ENCODE data around the gene FILIP1L. TPM values are rescaled to one million over a fixed set of nuclear protein-coding genes. Genes with fewer than 3 reads are reported as not detected.

FILIP1L gene
- total and polyA plus RNA-seq, 2 of the 13 experiments (the other 11 are each of a cell fraction or from before 2014, with no cell fraction given), result 8.1 to 187 TPM

DNA sequence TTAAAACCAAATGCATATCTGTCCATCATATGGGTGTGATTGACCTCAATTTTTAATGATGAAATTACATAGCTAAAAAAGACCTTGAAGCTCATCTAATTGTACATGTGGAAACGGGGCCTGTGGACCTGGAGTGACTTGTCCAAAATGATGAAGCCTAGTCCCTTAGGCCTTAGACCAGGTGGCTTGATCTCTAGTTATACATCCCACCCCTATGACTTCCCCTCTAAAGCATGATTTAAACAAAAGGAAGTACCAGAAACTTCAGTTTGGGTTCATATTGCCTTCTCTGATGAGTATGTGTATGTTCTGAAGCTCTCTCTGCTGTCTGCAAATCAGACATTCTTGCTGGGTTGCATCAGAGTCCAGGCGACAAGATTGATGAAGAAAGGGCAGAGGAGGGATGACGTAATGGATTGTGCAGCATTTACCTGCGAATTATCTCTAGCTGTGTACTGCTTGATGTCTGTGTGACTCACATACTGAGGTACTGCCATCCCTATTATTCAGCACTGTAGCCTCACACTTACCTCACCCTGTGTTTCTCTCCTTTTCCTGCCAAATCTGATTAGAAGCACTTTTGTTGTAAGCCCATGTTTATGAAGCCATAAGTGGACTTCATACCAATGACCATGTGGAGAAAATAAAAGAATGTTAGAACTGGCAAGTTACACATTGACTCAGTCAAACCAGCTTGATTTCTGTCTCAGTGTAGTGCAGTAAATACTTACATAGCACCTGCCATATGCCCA, 111.5 kb downstream of the FILIP1L start:
- H3K79me2 ChIP-seq (ENCODE audit: insufficient read depth, low read length), result no peaks in the 10 kb centered on the region
- 29% methylated on average over 4 of the region's 4 CpGs for WGBS (ENCODE audit: low lambda C conversion rate)
- FAIRE-seq (peak; percentile 64), ATAC-seq (peak; percentile 95), DNase-seq (ENCODE audit: low spot score) (peak; percentile 91)
- intact Hi-C loops (cut with micrococcal nuclease; ENCODE audit: unreplicated experiment) (loop anchor here (1.0 kb wide), 1 partner anchor 126 kb away; no protein-coding TSS in a partner anchor), in situ Hi-C loops (cut with HindIII; ENCODE audit: extremely low pct_ligation_motif_present, low pct_unique_long_range_greater_than_20kb) (no loop called here)
- peak overlapping the region; percentile 9; the same call in 1 of the 2 replicates for H3K4me2 ChIP-seq (ENCODE audit: low read depth, low read length)
- H3K36me3 ChIP-seq (replicated peaks in 1 of 2; ENCODE audit: control insufficient read depth in 1 of 2, insufficient read depth in 2 of 2, low read length in 2 of 2), result no peaks in the 10 kb centered on the region
- H3K27ac ChIP-seq (ENCODE audit: extremely low read length, insufficient read depth, low read length), result peak overlapping the region; percentile 8
- H3K27me3 ChIP-seq (ENCODE audit: control insufficient read depth in 1 of 2, insufficient read depth in 2 of 2, low read length in 2 of 2), result no peaks in the 10 kb centered on the region
- no TSS peak for BruUV-seq (replicated peaks)
- no peak overlapping the region for H3K4me3 ChIP-seq (replicated peaks in 1 of 3; ENCODE audit: insufficient read depth in 1 of 3, low read depth in 2 of 3, low read length in 3 of 3)
- ChIA-PET CTCF (ENCODE audit: low intra/inter-chr PET ratio, low total read pairs) (no interaction called here), POLR2A (interaction anchor here (0.7 to 2.0 kb wide), 8 partner anchors 11 to 131 kb away, joined by 3 to 5 read pairs (median 4); no protein-coding TSS in a partner anchor)
- peaks cover 52% of the 10 kb centered on the region for H3K4me1 ChIP-seq (ENCODE audit: insufficient read depth, low read length)
- no peak overlapping the region for H2AFZ ChIP-seq (ENCODE audit: low read length)
- H3K9me3 ChIP-seq (ENCODE audit: low read length), result no peaks in the 10 kb centered on the region
- H4K20me1 ChIP-seq (ENCODE audit: insufficient read depth, low read length), result no peaks in the 10 kb centered on the region
- H3K9ac ChIP-seq (ENCODE audit: insufficient read depth, low read depth, low read length), result peak overlapping the region; percentile 21
- TF ChIP-seq SNAPC2 (CRISPR knock-in tag; IDR thresholded peaks at IDR 0.05), result no peak
- TF ChIP-seq ETS1 (CRISPR knock-in tag; IDR thresholded peaks at IDR 0.05), result no peak
- TF ChIP-seq, protein P1, sequence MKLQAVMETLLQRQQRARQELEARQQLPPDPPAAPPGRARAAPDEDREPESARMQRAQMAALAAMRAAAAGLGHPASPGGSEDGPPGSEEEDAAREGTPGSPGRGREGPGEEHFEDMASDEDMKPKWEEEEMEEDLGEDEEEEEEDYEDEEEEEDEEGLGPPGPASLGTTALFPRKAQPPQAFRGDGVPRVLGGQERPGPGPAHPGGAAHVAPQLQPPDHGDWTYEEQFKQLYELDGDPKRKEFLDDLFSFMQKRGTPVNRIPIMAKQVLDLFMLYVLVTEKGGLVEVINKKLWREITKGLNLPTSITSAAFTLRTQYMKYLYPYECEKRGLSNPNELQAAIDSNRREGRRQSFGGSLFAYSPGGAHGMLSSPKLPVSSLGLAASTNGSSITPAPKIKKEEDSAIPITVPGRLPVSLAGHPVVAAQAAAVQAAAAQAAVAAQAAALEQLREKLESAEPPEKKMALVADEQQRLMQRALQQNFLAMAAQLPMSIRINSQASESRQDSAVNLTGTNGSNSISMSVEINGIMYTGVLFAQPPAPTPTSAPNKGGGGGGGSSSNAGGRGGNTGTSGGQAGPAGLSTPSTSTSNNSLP (IDR thresholded peaks at IDR 0.05; ENCODE audit: low read depth, low read length), result peak; percentile 48; the same call in 1 of the 2 replicates
- no peak for TF ChIP-seq KMT2B (CRISPR knock-in tag; IDR thresholded peaks at IDR 0.05)
- peak; percentile 52 for TF ChIP-seq THAP11 (CRISPR knock-in tag; IDR thresholded peaks at IDR 0.05)
- 0 out of 2 replicates have a peak, but pooled peaks have one; percentile 48 for TF ChIP-seq CBX5 (CRISPR knock-in tag; IDR thresholded peaks at IDR 0.05; ENCODE audit: borderline replicate concordance)
- TF ChIP-seq ATF7 (IDR thresholded peaks at IDR 0.05), result peak; percentile 99
- peak; percentile 87 for TF ChIP-seq ATF7 (CRISPR knock-in tag; IDR thresholded peaks at IDR 0.05)
- peak; percentile 57; the same call in 1 of the 2 replicates for TF ChIP-seq TBX2 (CRISPR knock-in tag; IDR thresholded peaks at IDR 0.05; ENCODE audit: borderline replicate concordance)
- no peak for TF ChIP-seq MAFK (conservative IDR thresholded peaks at IDR 0.05 in 1 of 2, IDR thresholded peaks at IDR 0.05 in 1 of 2; ENCODE audit: low read length in 2 of 2)
- peak; percentile 73 for TF ChIP-seq FOXP1 (IDR thresholded peaks at IDR 0.05)
- TF ChIP-seq FOXP1 (CRISPR knock-in tag; IDR thresholded peaks at IDR 0.05), result peak; percentile 48
- TF ChIP-seq, protein P2, sequence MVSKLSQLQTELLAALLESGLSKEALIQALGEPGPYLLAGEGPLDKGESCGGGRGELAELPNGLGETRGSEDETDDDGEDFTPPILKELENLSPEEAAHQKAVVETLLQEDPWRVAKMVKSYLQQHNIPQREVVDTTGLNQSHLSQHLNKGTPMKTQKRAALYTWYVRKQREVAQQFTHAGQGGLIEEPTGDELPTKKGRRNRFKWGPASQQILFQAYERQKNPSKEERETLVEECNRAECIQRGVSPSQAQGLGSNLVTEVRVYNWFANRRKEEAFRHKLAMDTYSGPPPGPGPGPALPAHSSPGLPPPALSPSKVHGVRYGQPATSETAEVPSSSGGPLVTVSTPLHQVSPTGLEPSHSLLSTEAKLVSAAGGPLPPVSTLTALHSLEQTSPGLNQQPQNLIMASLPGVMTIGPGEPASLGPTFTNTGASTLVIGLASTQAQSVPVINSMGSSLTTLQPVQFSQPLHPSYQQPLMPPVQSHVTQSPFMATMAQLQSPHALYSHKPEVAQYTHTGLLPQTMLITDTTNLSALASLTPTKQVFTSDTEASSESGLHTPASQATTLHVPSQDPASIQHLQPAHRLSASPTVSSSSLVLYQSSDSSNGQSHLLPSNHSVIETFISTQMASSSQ (IDR thresholded peaks at IDR 0.05; ENCODE audit: low read depth), result no peak
- TF ChIP-seq, protein P2 (CRISPR knock-in tag; IDR thresholded peaks at IDR 0.05; ENCODE audit: borderline replicate concordance), result peak; percentile 29; the same call in 1 of the 2 replicates
- TF ChIP-seq CEBPG (CRISPR knock-in tag; IDR thresholded peaks at IDR 0.05), result peak; percentile 92
- TF ChIP-seq, protein P3, sequence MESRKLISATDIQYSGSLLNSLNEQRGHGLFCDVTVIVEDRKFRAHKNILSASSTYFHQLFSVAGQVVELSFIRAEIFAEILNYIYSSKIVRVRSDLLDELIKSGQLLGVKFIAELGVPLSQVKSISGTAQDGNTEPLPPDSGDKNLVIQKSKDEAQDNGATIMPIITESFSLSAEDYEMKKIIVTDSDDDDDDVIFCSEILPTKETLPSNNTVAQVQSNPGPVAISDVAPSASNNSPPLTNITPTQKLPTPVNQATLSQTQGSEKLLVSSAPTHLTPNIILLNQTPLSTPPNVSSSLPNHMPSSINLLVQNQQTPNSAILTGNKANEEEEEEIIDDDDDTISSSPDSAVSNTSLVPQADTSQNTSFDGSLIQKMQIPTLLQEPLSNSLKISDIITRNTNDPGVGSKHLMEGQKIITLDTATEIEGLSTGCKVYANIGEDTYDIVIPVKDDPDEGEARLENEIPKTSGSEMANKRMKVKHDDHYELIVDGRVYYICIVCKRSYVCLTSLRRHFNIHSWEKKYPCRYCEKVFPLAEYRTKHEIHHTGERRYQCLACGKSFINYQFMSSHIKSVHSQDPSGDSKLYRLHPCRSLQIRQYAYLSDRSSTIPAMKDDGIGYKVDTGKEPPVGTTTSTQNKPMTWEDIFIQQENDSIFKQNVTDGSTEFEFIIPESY (CRISPR knock-in tag; IDR thresholded peaks at IDR 0.05), result 0 out of 2 replicates have a peak, but pooled peaks have one; percentile 15

All from HepG2 (cell line).